Stimulated activated CD4-positive, alpha-beta T cell treated with anti-CD3 and anti-CD28 coated beads, Interleukin-1b, Interleukin-23, amount 100 ng/mL, for 1 hour (primary cell): ENCODE results near the gene HOXB7.

ENCODE experiments used
- DNase-seq, 2 donors: peaks; one replicate each; pipeline ENCODE4 v3.0.0-alpha.2; 2020; ENCODE audit warnings: low read depth in 2 of 2

HOXB7 gene

DNA sequence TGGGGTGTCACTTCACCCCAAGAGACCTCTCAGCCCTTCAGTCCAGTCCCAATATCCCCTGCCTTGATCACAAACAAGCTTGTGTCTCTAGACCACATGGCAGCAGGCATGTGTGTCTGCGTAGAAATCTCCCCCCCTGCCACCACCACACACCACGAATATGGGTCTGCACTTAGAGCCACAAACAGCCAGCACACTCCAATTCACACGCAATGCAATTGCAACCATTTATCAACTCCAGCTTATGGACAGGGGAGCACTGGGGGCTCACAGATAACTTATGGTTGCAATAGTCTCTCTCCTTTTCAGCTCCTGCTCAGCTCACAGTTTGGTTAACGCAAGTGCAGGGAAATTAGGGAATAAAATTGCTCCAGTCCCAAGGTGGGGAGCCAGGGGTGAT is 12.8 kb upstream of the HOXB7 start:
- no peak for DNase-seq

GRCh38 chr17:48622857-48623256 is 12.0 kb upstream of the HOXB7 start:
- DNase-seq = no peak

DNA sequence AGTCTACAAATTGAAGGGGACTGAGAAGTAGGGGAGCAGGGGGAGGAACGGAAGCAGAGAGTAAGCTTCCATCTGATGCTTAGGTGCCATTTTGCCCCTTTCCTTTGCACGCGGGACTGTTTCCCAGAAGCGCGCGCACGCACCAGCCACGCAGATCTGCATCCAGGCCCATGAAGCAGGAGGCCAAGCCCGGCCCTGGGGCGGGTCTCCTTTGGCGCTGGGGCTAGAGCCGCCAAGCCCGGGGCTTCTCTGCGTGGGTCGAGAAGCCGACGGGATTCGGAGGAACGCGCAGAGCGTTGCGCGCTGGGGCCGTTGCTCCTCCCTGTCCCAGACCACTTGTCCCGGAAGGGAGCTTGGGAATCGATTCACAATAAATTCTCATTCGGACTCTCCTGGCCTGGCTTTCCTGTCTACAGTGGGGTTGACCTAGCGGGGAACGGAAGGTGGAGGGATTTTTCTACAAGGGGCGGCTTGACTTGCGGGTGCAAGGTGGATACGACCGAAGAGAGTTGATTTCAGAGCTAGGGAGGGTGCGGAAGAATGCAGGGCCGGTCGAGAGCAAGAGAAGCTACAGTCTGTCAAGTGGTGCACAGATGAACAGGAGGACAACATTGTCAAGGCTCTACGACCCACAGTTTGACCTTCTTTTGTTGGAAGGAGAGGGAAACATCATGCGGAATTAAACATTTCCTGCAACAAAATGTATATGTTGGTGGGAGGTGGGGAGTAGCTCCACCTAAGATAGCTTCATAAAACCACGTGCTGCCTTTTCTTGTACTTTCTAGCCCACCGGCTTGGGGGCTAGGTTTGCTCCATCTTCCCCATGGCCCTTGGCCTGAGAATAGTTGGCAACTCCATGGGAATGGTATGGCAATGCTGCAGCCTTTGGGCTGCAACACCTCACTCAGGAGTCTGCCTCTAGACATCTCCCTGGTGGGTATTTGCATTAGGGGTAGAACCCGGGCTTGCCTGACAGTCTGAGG is 10.9 kb upstream of the HOXB7 start:
- no peak for DNase-seq

- no peak for DNase-seq
Measured at GRCh38 chr17:48620461-48621139, 9.8 kb upstream of the HOXB7 start.

DNA sequence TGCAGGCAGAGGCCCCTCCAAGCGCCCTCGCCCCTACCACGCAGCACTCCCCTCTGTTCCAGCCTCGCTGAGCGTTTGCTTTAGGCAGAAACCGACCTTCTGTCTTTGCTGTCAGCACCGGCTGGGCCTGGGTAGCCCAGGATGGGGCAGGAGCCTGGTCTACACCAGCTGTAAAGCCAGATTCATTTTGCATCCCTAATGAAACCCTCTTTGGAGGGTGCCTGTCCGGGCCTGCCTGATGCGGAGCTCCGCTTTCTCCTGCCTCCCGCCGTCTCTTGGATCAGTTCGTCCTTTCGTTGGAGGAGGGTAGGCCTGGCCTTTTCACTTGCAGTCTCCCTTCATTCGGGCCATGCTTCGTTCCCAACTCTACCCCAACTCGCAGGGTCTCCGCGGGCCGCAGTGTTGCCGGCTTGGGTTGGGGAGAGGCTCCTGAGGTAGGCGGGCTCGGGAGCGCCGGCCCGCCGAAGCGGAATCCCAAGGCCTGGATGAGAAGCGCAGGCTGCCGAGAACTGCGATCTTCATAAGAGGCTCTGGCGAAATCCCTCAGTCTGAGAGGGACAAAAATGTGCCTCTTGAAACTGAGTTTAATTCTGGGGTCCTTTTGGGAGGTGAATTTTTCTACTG is 9.1 kb upstream of the HOXB7 start:
- DNase-seq = no peak

- peak; percentile 38 to 69 for DNase-seq
Measured at GRCh38 chr17:48618256-48618896, 7.6 kb upstream of the HOXB7 start.

GRCh38 chr17:48617471-48618255 is 6.8 kb upstream of the HOXB7 start:
- DNase-seq = no peak

DNA sequence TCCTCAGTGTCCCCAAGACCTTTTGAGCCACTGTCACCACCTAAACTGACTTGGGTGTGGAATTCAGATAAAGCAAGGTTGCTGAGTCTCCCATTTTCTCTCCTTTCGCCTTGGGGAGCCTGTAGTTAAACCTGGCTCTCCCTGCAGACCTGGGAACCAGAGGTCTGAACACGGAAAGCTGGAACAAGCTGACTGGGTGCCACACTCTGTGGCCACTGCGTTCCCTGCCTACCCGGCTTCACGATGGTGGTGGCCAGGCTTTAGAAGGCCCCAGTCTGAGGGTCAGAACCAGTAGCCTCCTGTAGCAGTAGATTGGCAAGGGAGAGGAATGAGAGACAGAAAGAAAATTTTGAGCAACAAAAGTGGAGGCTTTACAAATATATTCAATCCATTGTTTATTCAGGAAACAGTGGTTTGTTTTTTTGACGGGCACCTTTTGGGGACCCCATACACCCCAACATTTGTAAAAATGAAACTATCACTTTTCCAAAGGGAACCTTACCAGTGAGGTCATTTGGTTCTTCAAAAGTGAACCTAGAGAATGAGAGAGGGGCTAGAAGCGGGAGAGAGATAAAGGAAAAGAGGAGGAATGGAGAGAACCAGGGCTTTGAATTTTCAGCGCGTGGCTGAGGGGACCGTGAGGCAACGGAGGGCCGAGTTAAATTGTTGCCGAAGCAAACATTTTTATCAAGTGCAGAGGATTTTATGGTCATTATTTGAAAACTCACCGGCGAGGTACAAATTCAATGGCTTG is 6.1 kb upstream of the HOXB7 start:
- DNase-seq = no peak

- DNase-seq = no peak
Measured at GRCh38 chr17:48615963-48616716, 5.3 kb upstream of the HOXB7 start.

- DNase-seq = no peak
Measured at GRCh38 chr17:48615047-48615962, 4.5 kb upstream of the HOXB7 start, which contains the start of gene HOXB8. Gene HOXB8, minus strand, starts transcription at chr17:48615292. Its CDS starts 588 bp downstream, at chr17:48614704.

DNA sequence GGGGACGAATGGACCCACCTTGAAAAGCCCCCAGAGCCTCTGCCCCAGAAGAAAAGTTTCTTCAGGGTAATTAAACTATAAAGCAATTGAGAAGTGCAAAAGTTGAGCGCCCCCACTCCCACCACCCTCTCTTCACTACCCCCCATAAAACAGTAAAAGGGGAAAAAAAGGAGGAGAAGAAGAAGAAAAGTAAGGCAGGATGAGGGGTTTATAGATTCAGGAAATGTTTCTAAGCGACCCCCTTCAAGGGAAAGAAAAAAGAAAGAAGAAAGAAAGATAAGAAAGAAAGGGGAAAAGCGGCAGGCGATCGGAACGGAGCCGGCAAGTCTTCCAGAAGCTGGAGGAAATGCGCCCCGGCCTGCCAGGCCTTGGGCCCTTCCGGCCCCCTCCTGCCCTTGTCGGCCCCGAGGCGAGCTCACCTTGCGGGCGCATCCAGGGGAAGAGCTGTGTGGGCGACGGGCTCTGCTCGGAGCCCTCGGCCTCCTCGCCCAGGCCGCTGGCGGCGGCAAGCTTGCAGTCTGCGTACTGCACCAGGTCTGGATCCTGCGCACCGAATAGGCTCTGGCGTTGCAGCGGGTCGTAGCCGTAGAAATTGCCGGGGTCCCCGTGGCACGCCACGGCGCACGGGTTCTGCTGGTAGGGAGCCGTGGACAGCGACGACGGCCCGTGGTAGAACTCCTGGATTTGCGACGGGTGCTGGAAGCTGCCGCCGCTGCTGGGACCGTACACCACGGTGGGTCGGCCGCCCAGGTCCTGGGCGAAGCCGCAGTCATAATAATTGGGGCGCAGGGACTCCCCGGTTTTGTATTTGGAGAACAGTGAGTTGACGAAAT is 3.3 kb upstream of the HOXB7 start:
- DNase-seq = no peak

DNA sequence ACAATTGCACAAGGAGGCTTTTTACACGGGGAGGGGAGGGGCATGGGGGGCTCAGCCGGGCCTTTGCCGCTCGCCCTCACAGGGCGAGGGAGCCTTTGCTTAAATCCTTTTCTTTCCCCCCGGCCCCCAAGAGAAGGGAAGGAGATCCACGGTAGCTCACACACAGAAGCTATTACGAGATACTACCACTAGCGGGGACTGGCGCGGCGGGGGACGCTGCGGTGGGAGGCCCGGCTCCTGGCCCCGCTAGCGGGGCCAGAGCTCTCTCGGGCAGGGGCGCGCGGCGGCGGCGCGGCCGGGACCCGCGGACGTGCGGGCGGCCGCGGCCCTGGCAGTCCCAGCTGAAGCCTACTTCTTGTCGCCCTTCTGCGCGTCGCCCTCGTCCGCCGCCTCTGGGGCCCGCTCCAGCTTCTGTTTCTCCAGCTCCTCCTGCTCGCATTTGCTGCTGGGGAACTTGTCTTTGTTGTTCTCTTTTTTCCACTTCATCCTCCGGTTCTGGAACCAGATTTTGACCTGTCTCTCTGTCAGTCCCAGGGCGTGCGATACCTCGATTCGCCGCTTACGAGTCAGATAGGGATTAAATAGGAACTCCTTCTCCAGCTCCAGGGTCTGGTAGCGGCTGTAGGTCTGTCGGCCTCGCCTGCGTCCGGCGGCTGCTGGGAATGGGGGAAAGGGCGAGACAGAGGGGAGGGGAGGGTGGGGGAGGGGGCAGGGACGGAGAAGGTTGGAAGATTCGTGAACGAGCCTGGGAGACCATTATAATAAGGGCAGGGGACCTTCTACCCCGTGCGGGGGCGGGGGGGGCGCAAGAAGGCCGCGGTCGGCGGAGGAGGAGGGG is 2.3 kb upstream of the HOXB7 start:
- DNase-seq = no peak

DNA sequence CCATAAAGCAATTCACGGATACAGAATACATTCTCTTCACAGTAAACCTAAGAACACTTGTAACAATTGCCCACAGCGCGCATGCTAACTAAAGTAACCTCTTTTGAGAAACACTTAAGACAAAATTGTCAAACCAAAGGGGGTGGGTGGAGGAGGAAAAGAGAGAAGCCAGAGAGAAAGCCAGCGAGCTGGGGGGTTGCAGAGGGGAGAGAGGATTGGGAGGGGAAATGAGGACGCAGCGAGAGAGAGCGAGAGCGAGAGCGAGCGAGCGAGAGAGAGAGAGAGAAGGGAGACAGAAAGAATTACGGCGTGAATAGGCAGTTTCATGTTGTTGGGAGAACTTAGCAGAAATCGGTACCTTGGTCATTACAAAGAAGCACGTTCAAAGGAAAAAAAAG is 1.6 kb upstream of the HOXB7 start:
- DNase-seq = no peak

- no peak for DNase-seq
Measured at GRCh38 chr17:48611681-48612455, 1.1 kb upstream of the HOXB7 start.

- no peak for DNase-seq
Measured at GRCh38 chr17:48611213-48611612, 396 bp upstream of the HOXB7 start.

DNA sequence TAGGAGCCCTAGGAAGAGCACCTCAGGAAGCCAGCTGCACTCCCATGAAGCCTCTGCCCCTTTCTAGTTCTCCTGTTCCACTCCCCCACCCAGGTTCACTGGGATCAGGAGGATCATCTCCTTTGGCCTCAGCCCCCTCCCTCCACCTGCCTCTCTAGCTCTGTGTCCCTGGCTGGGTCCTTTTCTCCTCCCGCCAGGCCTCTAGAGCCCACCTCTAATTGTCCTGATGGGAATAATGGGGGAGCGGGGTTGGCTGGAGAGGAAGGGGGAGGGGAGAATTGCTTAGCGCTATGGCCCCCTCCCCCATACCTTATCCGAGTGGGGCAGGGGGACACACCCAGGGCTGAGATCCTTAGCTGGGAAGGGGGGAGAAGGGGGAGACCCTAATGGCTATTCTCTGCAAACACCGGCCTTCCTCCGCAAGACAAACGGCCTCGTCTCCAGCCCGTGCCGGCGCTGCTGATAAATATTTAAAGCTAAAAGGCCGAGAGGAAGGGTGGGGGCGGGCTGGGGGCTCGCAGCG is 997 bp downstream of the HOXB7 start:
- DNase-seq = no peak
